ENCODE measurements around the gene AFAP1.

Gene AFAP1

GRCh38 chr4:7746351-7747061, 193.2 kb downstream of the AFAP1 start:
- H3K27me3 ChIP-seq (ENCODE audit: insufficient read depth, low read length, poor library complexity, severe bottlenecking) = no peaks in the 10 kb centered on the region
- H3K4me2 ChIP-seq (ENCODE audit: low read depth, low read length, poor library complexity, severe bottlenecking) = no peak overlapping the region
- no peaks in the 10 kb centered on the region for H3F3A ChIP-seq (ENCODE audit: low read depth)
- TF ChIP-seq CTCF (conservative IDR thresholded peaks at IDR 0.05; ENCODE audit: low read length) = no peak
- no peak for TF ChIP-seq EZH2phosphoT487 (IDR thresholded peaks at IDR 0.05; ENCODE audit: borderline replicate concordance)
- no peaks in the 10 kb centered on the region for H4K20me1 ChIP-seq (ENCODE audit: insufficient read depth, low read length, poor library complexity, severe bottlenecking)
- no peak overlapping the region for H3K4me3 ChIP-seq (ENCODE audit: low read length, poor library complexity, severe bottlenecking)
- no peaks in the 10 kb centered on the region for H3K36me3 ChIP-seq (ENCODE audit: insufficient read depth, low read length)
- H3K9ac ChIP-seq (ENCODE audit: low read depth, low read length, poor library complexity, severe bottlenecking) = no peak overlapping the region
- no peak overlapping the region for H2AFZ ChIP-seq (ENCODE audit: low read length)
- H3K4me1 ChIP-seq (ENCODE audit: insufficient read depth, low read length, poor library complexity, severe bottlenecking) = no peaks in the 10 kb centered on the region
- H3K9me2 ChIP-seq (replicated peaks; ENCODE audit: low read depth, low read length) = no peaks in the 10 kb centered on the region
- H3K9me3 ChIP-seq (ENCODE audit: insufficient read depth, low read depth, low read length) = no peaks in the 10 kb centered on the region; the same call in 1 of the 2 replicates
- H3K79me2 ChIP-seq (ENCODE audit: insufficient read depth, low read length) = no peaks in the 10 kb centered on the region

GRCh38 chr4:7745301-7745885, 194.3 kb downstream of the AFAP1 start:
- TF ChIP-seq CTCF (conservative IDR thresholded peaks at IDR 0.05; ENCODE audit: low read length) (no peak), EZH2phosphoT487 (IDR thresholded peaks at IDR 0.05; ENCODE audit: borderline replicate concordance) (no peak)
- no peaks in the 10 kb centered on the region for H3F3A ChIP-seq (ENCODE audit: low read depth)
- no peaks in the 10 kb centered on the region for H3K79me2 ChIP-seq (ENCODE audit: insufficient read depth, low read length)
- H3K4me3 ChIP-seq (ENCODE audit: low read length, poor library complexity, severe bottlenecking) = no peak overlapping the region
- H3K4me2 ChIP-seq (ENCODE audit: low read depth, low read length, poor library complexity, severe bottlenecking) = no peak overlapping the region
- H3K36me3 ChIP-seq (ENCODE audit: insufficient read depth, low read length) = no peaks in the 10 kb centered on the region
- no peaks in the 10 kb centered on the region; the same call in 1 of the 2 replicates for H3K9me3 ChIP-seq (ENCODE audit: insufficient read depth, low read depth, low read length)
- no peak overlapping the region for H3K9ac ChIP-seq (ENCODE audit: low read depth, low read length, poor library complexity, severe bottlenecking)
- H4K20me1 ChIP-seq (ENCODE audit: insufficient read depth, low read length, poor library complexity, severe bottlenecking) = no peaks in the 10 kb centered on the region
- H3K27me3 ChIP-seq (ENCODE audit: insufficient read depth, low read length, poor library complexity, severe bottlenecking) = no peaks in the 10 kb centered on the region
- H3K4me1 ChIP-seq (ENCODE audit: insufficient read depth, low read length, poor library complexity, severe bottlenecking) = no peaks in the 10 kb centered on the region
- H2AFZ ChIP-seq (ENCODE audit: low read length) = no peak overlapping the region
- no peaks in the 10 kb centered on the region for H3K9me2 ChIP-seq (replicated peaks; ENCODE audit: low read depth, low read length)

GRCh38 chr4:7744142-7744804, 195.4 kb downstream of the AFAP1 start:
- H3K9me3 ChIP-seq (ENCODE audit: insufficient read depth, low read depth, low read length) = no peaks in the 10 kb centered on the region; the same call in 1 of the 2 replicates

More at GRCh38 chr4:7744142-7744804, 195.4 kb downstream of the AFAP1 start:
- Histone ChIP-seq H3K27me3 (ENCODE audit: insufficient read depth, low read length, poor library complexity, severe bottlenecking) (no peaks in the 10 kb centered on the region), H3K9me2 (replicated peaks; ENCODE audit: low read depth, low read length) (no peaks in the 10 kb centered on the region), H4K20me1 (ENCODE audit: insufficient read depth, low read length, poor library complexity, severe bottlenecking) (no peaks in the 10 kb centered on the region), H3K36me3 (ENCODE audit: insufficient read depth, low read length) (no peaks in the 10 kb centered on the region), H3K4me3 (ENCODE audit: low read length, poor library complexity, severe bottlenecking) (no peak overlapping the region), H3K4me1 (ENCODE audit: insufficient read depth, low read length, poor library complexity, severe bottlenecking) (no peaks in the 10 kb centered on the region), H3F3A (ENCODE audit: low read depth) (no peaks in the 10 kb centered on the region), H3K4me2 (ENCODE audit: low read depth, low read length, poor library complexity, severe bottlenecking) (no peak overlapping the region), H3K79me2 (ENCODE audit: insufficient read depth, low read length) (no peaks in the 10 kb centered on the region), H3K9ac (ENCODE audit: low read depth, low read length, poor library complexity, severe bottlenecking) (no peak overlapping the region), H2AFZ (ENCODE audit: low read length) (no peak overlapping the region)
- no peak for TF ChIP-seq CTCF (conservative IDR thresholded peaks at IDR 0.05; ENCODE audit: low read length)
- TF ChIP-seq EZH2phosphoT487 (IDR thresholded peaks at IDR 0.05; ENCODE audit: borderline replicate concordance) = no peak

Data from Loucy (cell line).